GM08714 (cell line): Measurements from ENCODE around the gene PVALEF.

ENCODE experiments used
- H3K4me3 ChIP-seq: fragments of 200-500 bp; sonication (Bioruptor generic); 2 replicates; pipeline ENCODE4 v1.5.1; 2014; ENCODE audit warnings: mild to moderate bottlenecking, low read length, inconsistent platforms
- ZNF274 ChIP-seq: IDR thresholded peaks from 2 replicates; pipeline ENCODE4 v1.6.1; 2012; ENCODE audit warnings: mild to moderate bottlenecking, low read depth, low read length

PVALEF gene

GRCh38 chr17:81170727-81171494 is 5.6 kb downstream of the PVALEF start:
- no peak overlapping the region for H3K4me3 ChIP-seq
- TF ChIP-seq ZNF274: no peak

GRCh38 chr17:81171941-81172340 is 6.6 kb downstream of the PVALEF start:
- H3K4me3 ChIP-seq: no peak overlapping the region

GRCh38 chr17:81173052-81173761 is 7.9 kb downstream of the PVALEF start:
- H3K4me3 ChIP-seq: no peak overlapping the region
- TF ChIP-seq ZNF274: no peak

More at GRCh38 chr17:81171941-81172340, 6.6 kb downstream of the PVALEF start:
- TF ChIP-seq ZNF274: no peak

GRCh38 chr17:81173762-81174155 is 8.5 kb downstream of the PVALEF start:
- H3K4me3 ChIP-seq: no peak overlapping the region
- no peak for TF ChIP-seq ZNF274

- H3K4me3 ChIP-seq: no peak overlapping the region
These were observed 11.4 kb downstream of the PVALEF start for GRCh38 chr17:81176666-81177065.

GRCh38 chr17:81178136-81179091 is 13.1 kb downstream of the PVALEF start:
- H3K4me3 ChIP-seq: no peak overlapping the region
- no peak for TF ChIP-seq ZNF274

More at GRCh38 chr17:81176666-81177065, 11.4 kb downstream of the PVALEF start:
- no peak for TF ChIP-seq ZNF274

GRCh38 chr17:81179220-81179619 is 13.9 kb downstream of the PVALEF start:
- H3K4me3 ChIP-seq: no peak overlapping the region
- TF ChIP-seq ZNF274: no peak

- no peak overlapping the region for H3K4me3 ChIP-seq
- no peak for TF ChIP-seq ZNF274
These were observed 14.6 kb downstream of the PVALEF start for GRCh38 chr17:81179861-81180260.

GRCh38 chr17:81180836-81181810 is 15.8 kb downstream of the PVALEF start:
- no peak for TF ChIP-seq ZNF274
- no peak overlapping the region for H3K4me3 ChIP-seq

- no peak overlapping the region for H3K4me3 ChIP-seq
- TF ChIP-seq ZNF274: no peak
These were observed 16.5 kb downstream of the PVALEF start for GRCh38 chr17:81181811-81182185.

- TF ChIP-seq ZNF274: no peak
- H3K4me3 ChIP-seq: no peak overlapping the region
These were observed 17.3 kb downstream of the PVALEF start for GRCh38 chr17:81182596-81182995.

- TF ChIP-seq ZNF274: no peak
- no peak overlapping the region for H3K4me3 ChIP-seq
These were observed 18.0 kb downstream of the PVALEF start for GRCh38 chr17:81183316-81183715.

GRCh38 chr17:81183807-81184206 is 18.5 kb downstream of the PVALEF start:
- TF ChIP-seq ZNF274: no peak

More at GRCh38 chr17:81183807-81184206, 18.5 kb downstream of the PVALEF start:
- H3K4me3 ChIP-seq: no peak overlapping the region
